K562 (cell line): ENCODE results near the gene AFAP1. TPM values are rescaled to one million over a fixed set of nuclear protein-coding genes. Genes with fewer than 3 reads are reported as not detected.

ENCODE experiments used
- ATAC-seq: fragments of 200-7000 bp; cut with Tn5 transposase; 3 replicates; pipeline ENCODE4 v1.9.1; 2020; ENCODE audit warnings: moderate library complexity
- BruUV-seq: library from RNA; stranded (reverse); fragments of 400-500 nt; replicated peaks from 2 replicates; lab custom pipeline; 2021; lab: Mats Ljungman, UMichigan
- CTCF ChIA-PET: fragments of 300-600 bp; formaldehyde crosslinking; extraction: SDS; loops from one replicate; lab custom pipeline; 2021; ENCODE audit warnings: low intra/inter-chr PET ratio; lab: Yijun Ruan, JAX
- POLR2A ChIA-PET: fragments of 300-600, 350-650 bp; sonication (Branson Sonifier 250); formaldehyde crosslinking; extraction: SDS; loops from one replicate; lab custom pipeline; 2021; ENCODE audit warnings: antibody characterized with exemption, inconsistent platforms; lab: Yijun Ruan, JAX
- DNase-seq, 4 experiments: peaks; one replicate each; pipeline versions ENCODE4 v3.0.0 to v3.0.0-alpha.2; 2011 to 2018; ENCODE audit warnings: low spot score in 3 of 4, mixed read lengths in 3 of 4; ENCODE audit errors: extremely low read depth in 1 of 4
- FAIRE-seq: peaks from 2 replicates; lab custom pipeline; 2011; peaks lifted over from hg19 to GRCh38; lab: Jason Lieb, UNC
- H2AFZ ChIP-seq: 2 replicates; pipeline ENCODE4 v1.6.0; 2011; ENCODE audit warnings: low read depth, low read length, control low read depth, inconsistent platforms
- H3K27ac ChIP-seq: fragments of 200-600 bp; 3 replicates; pipeline ENCODE4 v1.8.0; 2011; ENCODE audit warnings: low read depth, mild to moderate bottlenecking, control low read depth, inconsistent platforms, low read length, moderate library complexity, mixed read lengths; ENCODE audit errors: extremely low read depth
- H3K27me3 ChIP-seq, 2 experiments: fragments of 300-600 bp in 1 of 2; 2 replicates in 1 of 2; 3 replicates in 1 of 2; pipeline versions ENCODE4 v1.6.0 to v1.8.0; 2011; ENCODE audit warnings: inconsistent platforms in 2 of 2, low read length in 2 of 2, mild to moderate bottlenecking in 1 of 2, mixed read lengths in 1 of 2, moderate library complexity in 1 of 2; ENCODE audit not compliant: control insufficient read depth in 2 of 2, insufficient read depth in 2 of 2
- H3K36me3 ChIP-seq: fragments of 300-600 bp; 3 replicates; pipeline ENCODE4 v1.8.0; 2011; ENCODE audit warnings: mild to moderate bottlenecking, low read length, inconsistent platforms; ENCODE audit not compliant: control insufficient read depth, insufficient read depth
- H3K4me1 ChIP-seq, 2 experiments: fragments of 200-600 bp in 1 of 2; replicated peaks in 1 of 2; 2 replicates in 1 of 2; 3 replicates in 1 of 2; pipeline versions ENCODE4 v1.5.1 to v1.8.0; 2011; ENCODE audit warnings: inconsistent platforms in 2 of 2, low read length in 2 of 2, mild to moderate bottlenecking in 1 of 2, mixed read lengths in 1 of 2, moderate library complexity in 1 of 2; ENCODE audit not compliant: control insufficient read depth in 2 of 2, insufficient read depth in 2 of 2
- H3K4me2 ChIP-seq: 2 replicates; pipeline ENCODE4 v1.6.1; 2011; ENCODE audit warnings: low read length, control low read depth, inconsistent platforms, mixed read lengths; ENCODE audit not compliant: insufficient read depth
- H3K4me3 ChIP-seq: fragments of 200-600 bp; sonication (generic), shearing (Covaris generic); 2 replicates; pipeline ENCODE4 v1.5.1; 2016; ENCODE audit warnings: control low read depth, inconsistent platforms
- H3K79me2 ChIP-seq: fragments of 200-600 bp; 3 replicates; pipeline ENCODE4 v1.8.0; 2011; ENCODE audit warnings: low read length, inconsistent platforms; ENCODE audit not compliant: control insufficient read depth, insufficient read depth
- H3K9ac ChIP-seq, 2 experiments: 2 replicates each; pipeline versions ENCODE4 v1.6.0 to v1.6.1; 2011; ENCODE audit warnings: low read depth in 2 of 2, low read length in 2 of 2, control low read depth in 1 of 2, inconsistent platforms in 1 of 2, mild to moderate bottlenecking in 1 of 2, mixed read lengths in 1 of 2; ENCODE audit not compliant: insufficient read depth in 1 of 2
- H3K9me1 ChIP-seq: one replicate; pipeline ENCODE4 v1.6.0; 2011; ENCODE audit warnings: inconsistent platforms, mild to moderate bottlenecking, low read length, moderate library complexity; ENCODE audit not compliant: control insufficient read depth, insufficient read depth
- H3K9me3 ChIP-seq: replicated peaks from 2 replicates; pipeline ENCODE4 v1.5.1; 2011; ENCODE audit warnings: low read depth, low read length, inconsistent platforms; ENCODE audit not compliant: control insufficient read depth, insufficient read depth
- H4K20me1 ChIP-seq: replicated peaks from 2 replicates; pipeline ENCODE4 v1.6.1; 2011; ENCODE audit warnings: low read length, inconsistent platforms, mixed read lengths; ENCODE audit not compliant: control insufficient read depth, insufficient read depth
- CXXC5 ChIP-seq: fragments of 250-450 bp; sonication (Bioruptor Pico); IDR thresholded peaks from 2 replicates; pipeline ENCODE4 v1.8.0; 2022; ENCODE audit warnings: inconsistent platforms, mild to moderate bottlenecking, moderate library complexity
- ELK1 ChIP-seq: sonication (generic); formaldehyde crosslinking; IDR thresholded peaks from 2 replicates; pipeline ENCODE4 v1.8.1; 2022; ENCODE audit warnings: missing genetic modification reagents
- HMBOX1 ChIP-seq: sonication (generic); IDR thresholded peaks from 2 replicates; pipeline ENCODE4 v1.6.1; 2016
- ILK ChIP-seq: fragments of 450-650 bp; IDR thresholded peaks from 2 replicates; pipeline ENCODE4 v1.6.1; 2016; ENCODE audit warnings: missing genetic modification characterization, low read depth, mild to moderate bottlenecking, missing compliant biosample characterization, moderate library complexity, borderline replicate concordance
- NCOA1 ChIP-seq: fragments of 450-650 bp; IDR thresholded peaks from 2 replicates; pipeline ENCODE4 v1.6.1; 2016; ENCODE audit warnings: low read depth
- NR2C2 ChIP-seq, 2 experiments: fragments of 200-800 bp in 1 of 2; sonication (Bioruptor generic) in 1 of 2; sonication (generic) in 1 of 2; formaldehyde crosslinking in 1 of 2; IDR thresholded peaks; 2 replicates each; pipeline versions ENCODE4 v1.6.1 to v1.8.0; 2016 to 2022; ENCODE audit warnings: mild to moderate bottlenecking in 1 of 2, missing compliant biosample characterization in 1 of 2, missing genetic modification characterization in 1 of 2, missing genetic modification reagents in 1 of 2
- NRF1 ChIP-seq, 2 experiments: fragments of 450-650 bp; IDR thresholded peaks in 1 of 2; conservative IDR thresholded peaks in 1 of 2; 2 replicates each; pipeline ENCODE4 v1.6.1; 2014; ENCODE audit warnings: mild to moderate bottlenecking in 2 of 2
- SMAD4 ChIP-seq: fragments of 250-450 bp; sonication (Bioruptor Pico); conservative IDR thresholded peaks from 2 replicates; pipeline ENCODE4 v1.8.0; 2021; ENCODE audit warnings: inconsistent platforms, mild to moderate bottlenecking, moderate library complexity
- ZFPM2 ChIP-seq: fragments of 250-450 bp; sonication (Bioruptor Pico); IDR thresholded peaks from 2 replicates; pipeline ENCODE4 v1.5.1; 2022; ENCODE audit warnings: mild to moderate bottlenecking
- ZNF766 ChIP-seq: fragments of 200-800 bp; sonication (Bioruptor generic); conservative IDR thresholded peaks from 2 replicates; pipeline ENCODE4 v1.6.1; 2016; ENCODE audit warnings: missing genetic modification characterization, missing compliant biosample characterization
- WGBS: fragments of 100-300 bp; shearing (Covaris generic); methylation state at CpG from one replicate; pipeline ENCODE4 v1.1.6; 2016; ENCODE audit warnings: low coverage, mixed read lengths; ENCODE audit not compliant: insufficient coverage; ENCODE audit errors: missing lambda C conversion rate; 5-methylcytosine and 5-hydroxymethylcytosine counted together
- in situ Hi-C: fragments of 300-500 bp; cut with MboI; formaldehyde crosslinking; loops from 4 replicates; pipeline ENCODE4 v1.15.0; 2018; ENCODE audit warnings: inconsistent platforms, mixed read lengths
- intact Hi-C: fragments of 100-400 bp; cut with micrococcal nuclease; formaldehyde crosslinking; loops from 2 replicates; pipeline ENCODE4 v1.14.2; 2022
- polyA plus RNA-seq, 8 experiments: library from polyadenylated mRNA; depleted of rRNA in 4 of 8; stranded (reverse) in 5 of 8; unstranded in 3 of 8; fragments of >200 nt; fragmentation: Nextera tagmentation in 2 of 8; fragmentation: Illumina TruSeq in 1 of 8; extraction: Ambion mirVana in 2 of 8; extraction: Trizol in 1 of 8; gene quantifications; 2 replicates each; pipeline versions ENCODE4 v1.2.1 to v1.2.3, GENCODE V29; 2011 to 2014; ENCODE audit warnings: inconsistent platforms in 1 of 8, missing spikeins in 1 of 8
- total RNA-seq, 7 experiments: library from RNA; depleted of rRNA in 6 of 7; stranded (reverse); fragments of >200 nt in 6 of 7; fragmentation: Illumina TruSeq in 2 of 7; extraction: Trizol in 2 of 7; gene quantifications; 2 replicates each; pipeline versions ENCODE4 v1.2.1 to v1.2.3, GENCODE V29; 2011 to 2021; ENCODE audit warnings: low replicate concordance in 1 of 7

AFAP1 gene
- total and polyA plus RNA-seq, 9 of the 15 experiments (the other 6 are each of a cell fraction or from before 2014, with no cell fraction given) = 0.07 to 0.42 (median 0.12) TPM; not detected in 1

GRCh38 chr4:7956934-7957656, 17.4 kb upstream of the AFAP1 start:
- H3K9ac ChIP-seq = no peak overlapping the region
- 1% methylated on average over 11 of the region's 11 CpGs for WGBS
- H3K4me3 ChIP-seq = no peak overlapping the region
- no peak overlapping the region for H3K27ac ChIP-seq
- no peaks in the 10 kb centered on the region for H3K4me1 ChIP-seq
- POLR2A ChIA-PET = interaction anchor here (1.0 kb wide), 1 partner anchor 11 kb away, joined by 3 read pairs; no protein-coding TSS in a partner anchor
- in situ Hi-C loops = no loop called here
- no peak for TF ChIP-seq NR2C2 (CRISPR knock-in tag; IDR thresholded peaks at IDR 0.05)
- TF ChIP-seq NR2C2 (tag; IDR thresholded peaks at IDR 0.05) = no peak
- no peak for TF ChIP-seq ZNF766 (CRISPR knock-in tag)
- TF ChIP-seq SMAD4 (CRISPR knock-in tag) = no peak
- no peak for TF ChIP-seq NCOA1
- no peak for TF ChIP-seq NRF1 (conservative IDR thresholded peaks at IDR 0.05 in 1 of 2, IDR thresholded peaks at IDR 0.05 in 1 of 2)
- TF ChIP-seq HMBOX1 = no peak
- TF ChIP-seq ELK1 (CRISPR knock-in tag) = no peak
- TF ChIP-seq ZFPM2 = no peak
- no peak for TF ChIP-seq CXXC5
- no peak for TF ChIP-seq ILK
- no peak for ATAC-seq
- no peak overlapping the region for H2AFZ ChIP-seq
- H3K9me1 ChIP-seq = no peaks in the 10 kb centered on the region
- CTCF ChIA-PET = no interaction called here
- DNase-seq = no peak
- peaks cover 8 to 38% of the 10 kb centered on the region in 2 experiments; a peak in 4 of 5 replicates for H3K27me3 ChIP-seq
- no TSS peak for BruUV-seq
- no peaks in the 10 kb centered on the region for H3K79me2 ChIP-seq
- FAIRE-seq = no peak
- no peak overlapping the region for H3K4me2 ChIP-seq
- no peaks in the 10 kb centered on the region for H3K9me3 ChIP-seq
- no peaks in the 10 kb centered on the region for H3K36me3 ChIP-seq
- 0 out of 2 replicates have a peak, but pooled peaks cover 6% of the 10 kb centered on the region for H4K20me1 ChIP-seq
- intact Hi-C loops = no loop called here
